Tibial nerve (tissue), 4 donors: Measurements from ENCODE around the gene SERINC5. TPM values are rescaled to one million over a fixed set of nuclear protein-coding genes. Genes with fewer than 3 reads are reported as not detected.
A peak's percentile ranks its signal among the peaks of the same experiment; 100 is the strongest.
"Not testable (repeated sequence)": the region's sequence is repeated elsewhere in the genome, so short reads cannot be mapped to it uniquely, and the experiment has no call there.

ENCODE experiments used
- DNase-seq, 2 donors: peaks; one replicate each; pipeline ENCODE4 v3.0.0-alpha.2; 2019; ENCODE audit warnings: low spot score in 2 of 2
- H3K27ac ChIP-seq, 4 donors: fragments of 200-600 bp; sonication (generic) in 3 of 4; one replicate each; pipeline ENCODE4 v1.5.1; 2017 to 2019; ENCODE audit warnings: mild to moderate bottlenecking in 1 of 4
- H3K27me3 ChIP-seq, 2 donors: fragments of 200-600 bp; sonication (generic) in 1 of 2; one replicate each; pipeline versions ENCODE4 v1.5.1 to v1.6.0; 2017 to 2019
- H3K36me3 ChIP-seq, 3 donors: fragments of 200-600 bp; sonication (generic); one replicate each; pipeline ENCODE4 v1.5.1; 2018 to 2019
- H3K4me1 ChIP-seq, 4 donors: fragments of 200-600 bp; sonication (generic) in 3 of 4; one replicate each; pipeline ENCODE4 v1.5.1; 2017 to 2019
- H3K4me3 ChIP-seq, 4 donors: fragments of 200-600 bp; sonication (generic) in 3 of 4; one replicate each; pipeline ENCODE4 v1.5.1; 2017 to 2019; ENCODE audit warnings: mild to moderate bottlenecking in 1 of 4, moderate library complexity in 1 of 4
- H3K9me3 ChIP-seq, 4 donors: fragments of 200-600 bp; sonication (generic) in 3 of 4; one replicate each; pipeline ENCODE4 v1.5.1; 2017 to 2019
- EP300 ChIP-seq, 2 donors: sonication (generic); formaldehyde crosslinking; IDR thresholded peaks; one replicate each; pipeline ENCODE4 v1.6.1; 2017; ENCODE audit warnings: antibody characterized with exemption in 2 of 2, mild to moderate bottlenecking in 1 of 2
- POLR2A ChIP-seq, 2 donors: fragments of 450-650 bp; IDR thresholded peaks; one replicate each; pipeline ENCODE4 v1.6.1; 2017; ENCODE audit warnings: antibody characterized with exemption in 2 of 2, mild to moderate bottlenecking in 2 of 2, moderate library complexity in 2 of 2
- WGBS, 2 donors: methylation state at CpG; one replicate each; pipeline ENCODE4 v1.1.5; 2018; 5-methylcytosine and 5-hydroxymethylcytosine counted together
- total RNA-seq, 4 donors: library from RNA; depleted of rRNA; stranded (reverse); fragments of >200 nt; gene quantifications; one replicate each; pipeline ENCODE4 v1.1.0, GENCODE V29; 2016
- TF ChIP-seq, protein P1 (sequence below), 5 experiments: fragments of 200-600 bp in 3 of 5; fragments of 450-650 bp in 2 of 5; sonication (generic) in 3 of 5; IDR thresholded peaks; one replicate each; pipeline ENCODE4 v1.5.1; 2016 to 2019; ENCODE audit warnings: antibody characterized with exemption in 5 of 5, mild to moderate bottlenecking in 3 of 5, moderate library complexity in 2 of 5

Gene SERINC5
- 10 to 100 TPM; 29.1 to 35.8 (median 32.3) TPM for total RNA-seq

DNA sequence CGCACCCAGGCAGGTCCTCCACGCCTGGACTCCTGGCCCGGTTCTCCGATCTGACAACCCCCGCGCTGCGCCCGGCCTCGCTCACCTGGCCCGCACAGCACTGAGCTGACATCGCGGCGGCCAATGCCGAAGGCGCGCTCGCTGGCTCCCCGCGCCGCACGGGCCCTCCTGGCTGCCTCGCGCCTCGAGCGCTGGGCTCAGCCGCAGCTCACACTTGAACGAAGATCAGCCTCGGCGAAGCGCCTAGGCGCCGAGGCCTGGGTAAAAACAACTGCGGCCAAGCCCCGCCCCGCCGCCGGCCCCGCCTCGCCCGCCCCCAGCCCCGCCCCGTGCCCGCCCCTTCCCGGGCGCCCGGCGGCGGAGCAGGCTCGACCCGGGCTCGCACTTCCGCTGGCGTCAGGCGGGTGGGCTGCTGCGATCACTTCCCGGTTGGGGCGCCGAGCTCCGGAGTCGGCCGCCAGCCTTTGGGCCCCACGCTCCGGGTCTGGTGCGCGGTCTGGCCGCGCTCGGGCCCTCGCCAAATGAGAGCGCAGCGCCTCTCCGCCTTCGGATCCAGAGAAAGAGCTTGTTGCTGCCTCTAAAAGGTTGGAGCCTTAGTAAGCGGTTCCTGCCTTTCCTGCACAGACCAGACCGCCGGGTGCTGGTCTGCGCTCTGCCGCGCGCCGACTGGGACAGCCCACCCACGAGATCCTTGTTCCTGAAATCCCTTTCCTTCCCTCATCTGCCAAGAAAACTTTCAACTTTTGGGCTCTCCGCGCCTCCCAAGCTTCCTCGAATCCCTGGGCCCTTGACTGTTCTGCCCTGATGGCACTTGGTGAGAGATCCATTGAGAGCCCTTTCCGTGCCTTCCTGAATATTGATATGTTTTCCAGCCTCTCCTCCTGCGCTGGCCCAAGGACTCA lies at the start of gene SERINC5:
TSS of gene SERINC5 (minus strand) at position 238 of the 902 bp plus-strand sequence. CDS start at position 112, 126 bp downstream.
- peak within 1 kb of the TSS; percentile 88 to 96 (median 90) for H3K4me3 ChIP-seq
- H3K36me3 ChIP-seq = no peaks in the 10 kb centered on the region
- H3K27ac ChIP-seq = peak within 1 kb of the TSS; percentile 93 to 98 (median 96)
- H3K27me3 ChIP-seq = no peaks in the 10 kb centered on the region
- peaks cover 0 to 45% (median 27%) of the 10 kb centered on the region in 4 donors for H3K4me1 ChIP-seq
- WGBS, 2 donors = 1% methylated on average over 23 to 31 of the region's 87 CpGs
- no peaks in the 10 kb centered on the region for H3K9me3 ChIP-seq
- DNase-seq = peak; percentile 69 to 73
- TF ChIP-seq EP300 (IDR thresholded peaks at IDR 0.05) (peak in 1 of 2 donors; percentile 97), POLR2A (IDR thresholded peaks at IDR 0.05) (peak; percentile 91 to 94)
- TF ChIP-seq, protein P1, sequence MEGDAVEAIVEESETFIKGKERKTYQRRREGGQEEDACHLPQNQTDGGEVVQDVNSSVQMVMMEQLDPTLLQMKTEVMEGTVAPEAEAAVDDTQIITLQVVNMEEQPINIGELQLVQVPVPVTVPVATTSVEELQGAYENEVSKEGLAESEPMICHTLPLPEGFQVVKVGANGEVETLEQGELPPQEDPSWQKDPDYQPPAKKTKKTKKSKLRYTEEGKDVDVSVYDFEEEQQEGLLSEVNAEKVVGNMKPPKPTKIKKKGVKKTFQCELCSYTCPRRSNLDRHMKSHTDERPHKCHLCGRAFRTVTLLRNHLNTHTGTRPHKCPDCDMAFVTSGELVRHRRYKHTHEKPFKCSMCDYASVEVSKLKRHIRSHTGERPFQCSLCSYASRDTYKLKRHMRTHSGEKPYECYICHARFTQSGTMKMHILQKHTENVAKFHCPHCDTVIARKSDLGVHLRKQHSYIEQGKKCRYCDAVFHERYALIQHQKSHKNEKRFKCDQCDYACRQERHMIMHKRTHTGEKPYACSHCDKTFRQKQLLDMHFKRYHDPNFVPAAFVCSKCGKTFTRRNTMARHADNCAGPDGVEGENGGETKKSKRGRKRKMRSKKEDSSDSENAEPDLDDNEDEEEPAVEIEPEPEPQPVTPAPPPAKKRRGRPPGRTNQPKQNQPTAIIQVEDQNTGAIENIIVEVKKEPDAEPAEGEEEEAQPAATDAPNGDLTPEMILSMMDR (IDR thresholded peaks at IDR 0.05) = peak in 2 of 5 experiments; percentile 27 to 32

DNA sequence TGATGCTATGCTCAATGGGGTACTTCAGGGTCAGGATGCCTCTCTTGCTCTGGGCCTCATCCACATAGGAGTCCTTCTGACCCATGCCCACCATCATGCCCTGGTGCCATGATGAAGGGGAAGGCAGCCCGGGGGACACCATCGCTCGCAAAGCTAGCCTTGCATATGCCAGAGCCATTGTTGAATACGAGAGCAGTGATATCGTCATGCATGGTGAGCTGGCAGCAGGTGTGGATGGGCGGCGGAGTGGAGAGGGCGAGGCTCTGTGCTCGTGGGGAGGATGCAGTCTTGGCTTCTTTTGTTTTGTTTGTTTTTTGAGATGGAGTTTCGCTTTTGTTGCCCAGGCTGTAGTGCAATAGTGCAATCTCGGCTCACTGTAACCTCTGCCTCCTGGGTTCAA lies 46.8 kb upstream of the SERINC5 start:
- no peaks in the 10 kb centered on the region for H3K27me3 ChIP-seq
- no peaks in the 10 kb centered on the region for H3K4me1 ChIP-seq
- TF ChIP-seq, protein P1 (IDR thresholded peaks at IDR 0.05) = no peak
- TF ChIP-seq POLR2A (IDR thresholded peaks at IDR 0.05) (no peak), EP300 (IDR thresholded peaks at IDR 0.05) (no peak)
- H3K27ac ChIP-seq = no peak overlapping the region
- WGBS, 2 donors = 90 to 96% methylated on average over 11 of the region's 11 CpGs
- H3K4me3 ChIP-seq = no peak overlapping the region
- no peak for DNase-seq
- H3K36me3 ChIP-seq = no peaks in the 10 kb centered on the region
- H3K9me3 ChIP-seq = no peaks in the 10 kb centered on the region

DNA sequence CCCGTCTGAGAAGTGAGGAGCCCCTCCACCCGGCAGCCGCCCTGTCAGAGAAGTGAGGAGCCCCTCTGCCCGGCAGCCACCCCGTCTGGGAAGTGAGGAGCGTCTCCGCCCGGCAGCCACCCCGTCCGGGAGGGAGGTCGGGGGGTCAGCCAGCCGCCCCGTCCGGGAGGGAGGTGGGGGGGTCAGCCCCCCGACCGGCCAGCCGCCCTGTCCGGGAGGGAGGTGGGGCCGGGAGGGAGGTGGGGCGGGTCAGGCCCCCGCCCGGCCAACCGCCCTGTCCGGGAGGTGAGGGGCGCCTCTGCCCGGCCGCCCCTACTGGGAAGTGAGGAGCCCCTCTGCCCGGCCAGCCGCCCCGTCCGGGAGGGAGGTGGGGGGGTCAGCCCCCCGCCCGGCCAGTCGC lies 45.5 kb upstream of the SERINC5 start:
- not testable (repeated sequence) for H3K4me3 ChIP-seq, H3K9me3 ChIP-seq, H3K36me3 ChIP-seq, DNase-seq, H3K27me3 ChIP-seq, H3K27ac ChIP-seq, H3K4me1 ChIP-seq
- WGBS, 2 donors = 100% methylated on average over 2 of the region's 34 CpGs; no CpG with 5 or more reads in 1 of the 2 donors

DNA sequence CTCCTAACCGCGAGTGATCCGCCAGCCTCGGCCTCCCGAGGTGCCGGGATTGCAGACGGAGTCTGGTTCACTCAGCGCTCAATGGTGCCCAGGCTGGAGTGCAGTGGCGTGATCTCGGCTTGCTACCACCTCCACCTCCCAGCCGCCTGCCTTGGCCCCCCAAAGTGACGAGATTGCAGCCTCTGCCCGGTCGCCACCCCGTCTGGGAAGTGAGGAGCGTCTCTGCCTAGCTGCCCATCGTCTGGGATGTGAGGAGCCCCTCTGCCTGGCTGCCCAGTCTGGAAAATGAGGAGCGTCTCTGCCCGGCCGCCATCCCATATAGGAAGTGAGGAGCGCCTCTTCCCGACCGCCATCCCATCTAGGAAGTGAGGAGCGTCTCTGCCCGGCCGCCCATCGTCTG lies 44.9 kb upstream of the SERINC5 start:
- not testable (repeated sequence) for H3K27ac ChIP-seq, H3K4me3 ChIP-seq, H3K4me1 ChIP-seq, H3K27me3 ChIP-seq, H3K9me3 ChIP-seq, H3K36me3 ChIP-seq, DNase-seq
- 91 to 93% methylated on average over 7 to 8 of the region's 27 CpGs for WGBS, 2 donors

DNA sequence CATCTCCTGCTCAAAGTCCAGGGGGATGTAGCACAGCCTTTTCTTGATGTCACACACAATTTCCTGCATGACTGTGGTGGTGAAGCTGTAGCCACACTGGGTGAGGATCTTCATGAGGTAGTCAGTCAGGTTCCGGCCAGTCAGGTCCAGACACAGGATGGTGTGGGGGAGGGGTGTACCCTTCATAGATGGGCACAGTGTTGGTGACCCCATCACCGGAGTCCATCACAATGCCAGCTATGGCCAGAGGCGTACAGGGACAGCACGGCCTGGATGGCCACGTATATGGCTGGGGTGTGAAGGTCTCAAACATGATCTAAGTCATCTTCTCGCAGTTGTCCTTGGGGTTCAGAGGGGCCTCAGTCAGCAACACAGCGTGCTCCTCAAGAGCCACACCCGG lies 44.3 kb upstream of the SERINC5 start:
- TF ChIP-seq, protein P1 (IDR thresholded peaks at IDR 0.05) = no peak
- TF ChIP-seq EP300 (IDR thresholded peaks at IDR 0.05) (no peak), POLR2A (IDR thresholded peaks at IDR 0.05) (no peak)
- Histone ChIP-seq H3K9me3 (no peaks in the 10 kb centered on the region), H3K36me3 (no peaks in the 10 kb centered on the region), H3K27me3 (no peaks in the 10 kb centered on the region), H3K4me3 (no peak overlapping the region), H3K4me1 (no peaks in the 10 kb centered on the region), H3K27ac (no peak overlapping the region)
- WGBS, 2 donors = 68 to 92% methylated on average over 7 to 8 of the region's 8 CpGs
- no peak for DNase-seq

DNA sequence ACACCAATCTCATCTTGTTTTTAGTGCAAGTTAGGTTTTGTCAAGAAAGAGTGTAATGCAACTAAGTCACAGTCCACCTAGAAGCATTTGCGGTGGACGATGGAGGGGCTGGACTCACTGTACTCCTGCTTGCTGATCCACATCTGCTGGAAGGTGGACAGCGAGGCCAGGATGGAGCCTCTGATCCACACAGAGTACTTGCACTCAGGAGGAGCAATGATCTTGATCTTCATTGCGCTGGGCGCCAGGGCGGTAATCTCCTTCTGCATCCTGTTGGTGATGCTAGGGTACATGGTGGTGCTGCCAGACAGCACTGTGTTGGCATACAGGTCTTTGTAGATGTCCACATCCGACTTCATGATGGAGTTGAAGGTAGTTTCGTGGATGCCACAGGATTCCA lies 43.8 kb upstream of the SERINC5 start:
- WGBS, 2 donors = 85 to 93% methylated on average over 8 of the region's 8 CpGs
- Histone ChIP-seq H3K9me3 (no peaks in the 10 kb centered on the region), H3K27ac (no peak overlapping the region), H3K27me3 (no peaks in the 10 kb centered on the region), H3K4me3 (no peak overlapping the region), H3K36me3 (no peaks in the 10 kb centered on the region), H3K4me1 (no peaks in the 10 kb centered on the region)
- TF ChIP-seq, protein P1 (IDR thresholded peaks at IDR 0.05) = no peak
- no peak for TF ChIP-seq POLR2A (IDR thresholded peaks at IDR 0.05)
- no peak for TF ChIP-seq EP300 (IDR thresholded peaks at IDR 0.05)
- no peak for DNase-seq
